H9 (cell line): Measurements from ENCODE around the gene SAC3D1. TPM values are rescaled to one million over a fixed set of nuclear protein-coding genes. Genes with fewer than 3 reads are reported as not detected.

Experiments
- DNase-seq: peaks from one replicate; pipeline ENCODE4 v3.0.0-alpha.2; 2017
- H2AFZ ChIP-seq: one replicate; pipeline ENCODE4 v1.6.1; 2013; ENCODE audit warnings: mild to moderate bottlenecking, low read length, control low read depth, moderate library complexity
- H2AK5ac ChIP-seq: 2 replicates; pipeline ENCODE4 v1.6.1; 2013; ENCODE audit warnings: low read length, control low read depth, mixed read lengths; ENCODE audit not compliant: insufficient read length
- H2BK120ac ChIP-seq: one replicate; pipeline ENCODE4 v1.6.1; 2013; ENCODE audit warnings: low read depth, mild to moderate bottlenecking, low read length, control low read depth, inconsistent platforms; ENCODE audit not compliant: poor library complexity, severe bottlenecking
- H2BK12ac ChIP-seq: 2 replicates; pipeline ENCODE4 v1.6.1; 2013; ENCODE audit warnings: low read length, control low read depth, mixed read lengths, low read depth; ENCODE audit not compliant: insufficient read length
- H2BK15ac ChIP-seq: 2 replicates; pipeline ENCODE4 v1.6.1; 2013; ENCODE audit warnings: low read depth, low read length, control low read depth
- H2BK20ac ChIP-seq: one replicate; pipeline ENCODE4 v1.6.1; 2013; ENCODE audit warnings: low read depth, mild to moderate bottlenecking, low read length, control low read depth, inconsistent platforms; ENCODE audit not compliant: poor library complexity, severe bottlenecking
- H2BK5ac ChIP-seq: 2 replicates; pipeline ENCODE4 v1.6.1; 2013; ENCODE audit warnings: low read length, control low read depth, mixed read lengths; ENCODE audit not compliant: insufficient read length
- H3K14ac ChIP-seq: 2 replicates; pipeline ENCODE4 v1.6.1; 2013; ENCODE audit warnings: low read length, control low read depth; ENCODE audit not compliant: insufficient read depth
- H3K18ac ChIP-seq: 2 replicates; pipeline ENCODE4 v1.6.1; 2013; ENCODE audit warnings: low read depth, mild to moderate bottlenecking, mixed read lengths, low read length, control low read depth; ENCODE audit not compliant: insufficient read length
- H3K23ac ChIP-seq: 2 replicates; pipeline ENCODE4 v1.6.1; 2013; ENCODE audit warnings: low read length, control low read depth, mixed read lengths, low read depth; ENCODE audit not compliant: insufficient read length
- H3K23me2 ChIP-seq: 2 replicates; pipeline ENCODE4 v1.6.1; 2013; ENCODE audit warnings: low read depth, mild to moderate bottlenecking, mixed read lengths, low read length, control low read depth; ENCODE audit not compliant: insufficient read length, poor library complexity, severe bottlenecking
- H3K27ac ChIP-seq: 2 replicates; pipeline ENCODE4 v1.5.1; 2013; ENCODE audit warnings: low read length, control low read depth, mixed read lengths, low read depth; ENCODE audit not compliant: insufficient read length
- H3K27me3 ChIP-seq: 2 replicates; pipeline ENCODE4 v1.6.1; 2013; ENCODE audit warnings: low read length, control low read depth, inconsistent platforms; ENCODE audit not compliant: insufficient read depth
- H3K4ac ChIP-seq: 2 replicates; pipeline ENCODE4 v1.6.1; 2013; ENCODE audit warnings: low read depth, mild to moderate bottlenecking, control low read depth, inconsistent platforms, low read length, moderate library complexity
- H3K4me1 ChIP-seq: 2 replicates; pipeline ENCODE4 v1.6.1; 2013; ENCODE audit warnings: low read length, control low read depth, inconsistent platforms; ENCODE audit not compliant: insufficient read depth
- H3K4me2 ChIP-seq: 2 replicates; pipeline ENCODE4 v1.6.1; 2013; ENCODE audit warnings: low read length, control low read depth, mixed read lengths; ENCODE audit not compliant: insufficient read length, insufficient read depth
- H3K56ac ChIP-seq: 2 replicates; pipeline ENCODE4 v1.6.1; 2013; ENCODE audit warnings: low read depth, mild to moderate bottlenecking, mixed read lengths, low read length, control low read depth; ENCODE audit not compliant: insufficient read length
- H3K79me1 ChIP-seq: 2 replicates; pipeline ENCODE4 v1.6.1; 2013; ENCODE audit warnings: low read depth, mild to moderate bottlenecking, moderate library complexity, low read length, control low read depth, inconsistent platforms; ENCODE audit not compliant: insufficient read depth, poor library complexity, severe bottlenecking
- H3K79me2 ChIP-seq: 2 replicates; pipeline ENCODE4 v1.6.1; 2013; ENCODE audit warnings: low read length, control low read depth, inconsistent platforms; ENCODE audit not compliant: insufficient read depth
- H3K9ac ChIP-seq: 2 replicates; pipeline ENCODE4 v1.6.1; 2013; ENCODE audit warnings: low read length, control low read depth, mixed read lengths; ENCODE audit not compliant: insufficient read length; ENCODE audit errors: extremely low read depth
- H3K9me3 ChIP-seq: one replicate; pipeline ENCODE4 v1.6.1; 2013; ENCODE audit warnings: low read depth, low read length, inconsistent platforms; ENCODE audit not compliant: control insufficient read depth
- H3T11ph ChIP-seq: one replicate; pipeline ENCODE4 v1.6.1; 2013; ENCODE audit warnings: mild to moderate bottlenecking, low read length, control low read depth, inconsistent platforms
- H4K20me1 ChIP-seq: one replicate; pipeline ENCODE4 v1.6.1; 2013; ENCODE audit not compliant: control insufficient read depth, insufficient read length, insufficient read depth
- H4K5ac ChIP-seq: 2 replicates; pipeline ENCODE4 v1.6.1; 2013; ENCODE audit warnings: low read depth, mild to moderate bottlenecking, mixed read lengths, low read length, control low read depth; ENCODE audit not compliant: insufficient read length
- H4K8ac ChIP-seq: replicated peaks from 2 replicates; pipeline ENCODE4 v1.6.1; 2013; ENCODE audit warnings: low read length, control low read depth, mixed read lengths, low read depth; ENCODE audit not compliant: insufficient read length
- H4K91ac ChIP-seq: 2 replicates; pipeline ENCODE4 v1.6.1; 2013; ENCODE audit warnings: low read depth, mild to moderate bottlenecking, moderate library complexity, mixed read lengths, low read length, control low read depth; ENCODE audit not compliant: insufficient read length
- H3K27ac Mint-ChIP-seq, 3 experiments: 2 replicates in 2 of 3; 3 replicates in 1 of 3; pipeline ENCODE4 v1.8.0; 2020 to 2021; ENCODE audit warnings: mixed read lengths in 3 of 3, mild to moderate bottlenecking in 1 of 3, moderate library complexity in 1 of 3
- H3K27me3 Mint-ChIP-seq: 2 replicates; pipeline ENCODE4 v1.8.0; 2021; ENCODE audit warnings: low read depth, mild to moderate bottlenecking, moderate library complexity, mixed read lengths
- H3K36me3 Mint-ChIP-seq, 3 experiments: 2 replicates in 2 of 3; 3 replicates in 1 of 3; pipeline ENCODE4 v1.8.0; 2020 to 2021; ENCODE audit warnings: low read depth in 3 of 3, mixed read lengths in 3 of 3; ENCODE audit not compliant: insufficient read depth in 1 of 3
- H3K4me1 Mint-ChIP-seq, 2 experiments: 2 replicates each; pipeline ENCODE4 v1.8.0; 2020; ENCODE audit warnings: mixed read lengths in 2 of 2
- H3K4me3 Mint-ChIP-seq, 2 experiments: 2 replicates in 1 of 2; 3 replicates in 1 of 2; pipeline ENCODE4 v1.8.0; 2020 to 2021; ENCODE audit warnings: mild to moderate bottlenecking in 2 of 2, mixed read lengths in 2 of 2, moderate library complexity in 1 of 2
- H3K9me3 Mint-ChIP-seq, 2 experiments: 2 replicates in 1 of 2; 3 replicates in 1 of 2; pipeline ENCODE4 v1.8.0; 2020; ENCODE audit warnings: mild to moderate bottlenecking in 2 of 2, mixed read lengths in 2 of 2, moderate library complexity in 1 of 2
- WGBS: extraction: QIAGEN DNeasy Blood & Tissue Kit; methylation state at CpG from one replicate; pipeline ENCODE4 v1.1.7; 2013; ENCODE audit warnings: missing lambda C conversion rate, low lambda C conversion rate, mixed read lengths; ENCODE audit not compliant: insufficient read length; ENCODE audit errors: extremely low coverage; 5-methylcytosine and 5-hydroxymethylcytosine counted together
- total RNA-seq: library from RNA; stranded (reverse); gene quantifications from 2 replicates; pipeline ENCODE4 v1.2.1, GENCODE V29; 2021
- TF ChIP-seq, protein P1 (sequence below): fragments of 200-600 bp; sonication (generic); conservative IDR thresholded peaks from 3 replicates; pipeline ENCODE4 v1.8.0; 2021; ENCODE audit warnings: antibody characterized with exemption, mild to moderate bottlenecking

The SAC3D1 gene
- total RNA-seq, 1 experiment from 2014 or later: 20.7 TPM

DNA sequence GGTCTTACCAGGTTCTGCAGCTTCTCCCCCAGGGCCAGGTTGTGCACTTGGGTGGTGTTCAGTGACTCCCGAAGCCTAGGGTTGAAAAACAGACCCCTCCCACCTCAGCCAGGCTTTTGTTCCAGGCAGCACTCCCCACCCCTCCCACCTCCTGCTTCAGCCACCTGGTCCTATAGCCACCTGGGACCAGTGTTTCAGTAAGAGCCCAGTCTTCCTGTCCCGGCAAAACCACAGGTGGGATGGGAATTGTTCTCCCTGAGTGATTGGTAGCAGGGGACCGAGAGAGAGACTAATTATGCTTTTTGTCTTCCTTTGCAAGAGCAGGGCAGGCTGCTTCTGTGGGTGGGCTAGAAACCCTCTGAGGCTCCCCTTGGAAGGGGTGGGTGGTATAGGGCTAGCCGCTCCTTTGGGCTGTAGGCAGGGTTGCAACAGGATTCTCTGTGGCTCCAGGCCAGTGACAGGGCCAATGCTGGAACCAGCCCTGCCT, 25.8 kb downstream of the SAC3D1 start:
- WGBS: no CpG with 5 or more reads among the region's 4 CpGs
- H3K27ac ChIP-seq: no peak overlapping the region

More for the DNA sequence above, 25.8 kb downstream of the SAC3D1 start:
- H4K5ac ChIP-seq: no peak overlapping the region
- H2BK120ac ChIP-seq: no peak overlapping the region
- peak overlapping the region; percentile 30 to 68 for H3K4me3 Mint-ChIP-seq
- H3K36me3 Mint-ChIP-seq: no peaks in the 10 kb centered on the region
- no peak overlapping the region for H2BK15ac ChIP-seq
- H2AK5ac ChIP-seq: no peak overlapping the region
- H3K27ac Mint-ChIP-seq: peak overlapping the region; percentile 92 to 98 (median 95)
- no peak overlapping the region for H3K4me2 ChIP-seq
- H3K23me2 ChIP-seq: no peaks in the 10 kb centered on the region
- no peaks in the 10 kb centered on the region for H3K79me2 ChIP-seq
- H3K4ac ChIP-seq: no peak overlapping the region
- no peaks in the 10 kb centered on the region for H3K79me1 ChIP-seq
- H3T11ph ChIP-seq: no peak overlapping the region
- peak overlapping the region; percentile 72; the same call in 1 of the 2 replicates for H3K14ac ChIP-seq
- no peaks in the 10 kb centered on the region for H3K27me3 ChIP-seq
- peaks cover 21 to 31% of the 10 kb centered on the region in 2 experiments for H3K4me1 Mint-ChIP-seq
- H4K20me1 ChIP-seq: no peaks in the 10 kb centered on the region
- H3K4me1 ChIP-seq: peaks cover 6% of the 10 kb centered on the region; the same call in 1 of the 2 replicates
- no peak overlapping the region for H3K56ac ChIP-seq
- H3K18ac ChIP-seq: peak overlapping the region; percentile 69
- H3K23ac ChIP-seq: no peak overlapping the region
- no peak overlapping the region for H2BK12ac ChIP-seq
- no peak overlapping the region for H2BK5ac ChIP-seq
- DNase-seq: peak; percentile 82
- H2AFZ ChIP-seq: no peak overlapping the region
- TF ChIP-seq, protein P1, sequence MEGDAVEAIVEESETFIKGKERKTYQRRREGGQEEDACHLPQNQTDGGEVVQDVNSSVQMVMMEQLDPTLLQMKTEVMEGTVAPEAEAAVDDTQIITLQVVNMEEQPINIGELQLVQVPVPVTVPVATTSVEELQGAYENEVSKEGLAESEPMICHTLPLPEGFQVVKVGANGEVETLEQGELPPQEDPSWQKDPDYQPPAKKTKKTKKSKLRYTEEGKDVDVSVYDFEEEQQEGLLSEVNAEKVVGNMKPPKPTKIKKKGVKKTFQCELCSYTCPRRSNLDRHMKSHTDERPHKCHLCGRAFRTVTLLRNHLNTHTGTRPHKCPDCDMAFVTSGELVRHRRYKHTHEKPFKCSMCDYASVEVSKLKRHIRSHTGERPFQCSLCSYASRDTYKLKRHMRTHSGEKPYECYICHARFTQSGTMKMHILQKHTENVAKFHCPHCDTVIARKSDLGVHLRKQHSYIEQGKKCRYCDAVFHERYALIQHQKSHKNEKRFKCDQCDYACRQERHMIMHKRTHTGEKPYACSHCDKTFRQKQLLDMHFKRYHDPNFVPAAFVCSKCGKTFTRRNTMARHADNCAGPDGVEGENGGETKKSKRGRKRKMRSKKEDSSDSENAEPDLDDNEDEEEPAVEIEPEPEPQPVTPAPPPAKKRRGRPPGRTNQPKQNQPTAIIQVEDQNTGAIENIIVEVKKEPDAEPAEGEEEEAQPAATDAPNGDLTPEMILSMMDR: no peak
- H3K27me3 Mint-ChIP-seq: no peaks in the 10 kb centered on the region
- no peaks in the 10 kb centered on the region for H3K9me3 ChIP-seq
- H3K9me3 Mint-ChIP-seq: no peaks in the 10 kb centered on the region
- H4K91ac ChIP-seq: peak overlapping the region; percentile 86
- no peak overlapping the region for H3K9ac ChIP-seq
- no peak overlapping the region for H4K8ac ChIP-seq
- no peak overlapping the region for H2BK20ac ChIP-seq
